Uterus (tissue), 2 donors: Measurements from ENCODE around the gene SARS1.

Experiments
- CTCF ChIP-seq, 4 experiments: fragments of 200-600 bp in 2 of 4; fragments of 450-650 bp in 2 of 4; sonication (generic) in 2 of 4; IDR thresholded peaks; one replicate each; pipeline ENCODE4 v1.5.1; 2016 to 2019; ENCODE audit warnings: antibody characterized with exemption in 4 of 4, mild to moderate bottlenecking in 2 of 4, moderate library complexity in 1 of 4
- POLR2A ChIP-seq, 2 donors: fragments of 450-650 bp; IDR thresholded peaks; one replicate each; pipeline ENCODE4 v1.6.1; 2016; ENCODE audit warnings: antibody characterized with exemption in 2 of 2, mild to moderate bottlenecking in 1 of 2, moderate library complexity in 1 of 2

DNA sequence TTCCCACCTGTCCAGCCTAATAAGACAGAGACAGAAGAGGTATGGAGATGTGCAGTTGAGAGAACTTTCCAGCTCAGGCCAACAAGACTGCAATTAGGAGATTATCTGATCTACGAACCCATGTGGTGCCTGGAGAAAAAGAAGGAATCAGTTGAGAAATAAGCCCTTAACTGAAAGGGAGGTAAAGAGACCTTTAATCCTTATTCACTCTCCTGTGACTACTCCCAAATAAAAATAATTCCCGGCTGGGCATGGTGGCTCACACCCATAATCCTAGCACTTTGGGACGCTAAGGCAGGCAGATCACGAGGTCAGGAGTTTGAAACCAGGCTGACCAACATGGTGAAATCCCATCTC lies 31.9 kb upstream of the SARS1 start:
- TF ChIP-seq CTCF (IDR thresholded peaks at IDR 0.05): no peak
- no peak for TF ChIP-seq POLR2A (IDR thresholded peaks at IDR 0.05)
